Natural killer cell (primary cell): Measurements from ENCODE around the gene ZC3HAV1. TPM values are rescaled to one million over a fixed set of nuclear protein-coding genes. Genes with fewer than 3 reads are reported as not detected.
"Not testable (repeated sequence)": the region's sequence is repeated elsewhere in the genome, so short reads cannot be mapped to it uniquely, and the experiment has no call there.

Experiments
- ATAC-seq, 3 donors: fragments of 150-1000 bp in 2 of 3; fragments of 200-7000 bp in 1 of 3; cut with Tn5 transposase; 1 replicate in 1 of 3; 2 replicates in 2 of 3; pipeline ENCODE4 v1.10.0; 2021; ENCODE audit warnings: mild to moderate bottlenecking in 2 of 3, moderate library complexity in 2 of 3
- DNase-seq, 2 donors: peaks; one replicate each; pipeline versions ENCODE4 v3.0.0 to v3.0.0-alpha.2; 2013 to 2021; ENCODE audit warnings: mixed read lengths in 1 of 2
- H3K27ac ChIP-seq: one replicate; pipeline ENCODE4 v1.5.1; 2013; ENCODE audit warnings: mild to moderate bottlenecking, low read length
- H3K27me3 ChIP-seq: one replicate; pipeline ENCODE4 v1.6.1; 2013; ENCODE audit warnings: low read length; ENCODE audit not compliant: control insufficient read depth, insufficient read depth
- H3K36me3 ChIP-seq: one replicate; pipeline ENCODE4 v1.6.1; 2013; ENCODE audit warnings: low read length; ENCODE audit not compliant: control insufficient read depth, insufficient read depth
- H3K4me1 ChIP-seq: one replicate; pipeline ENCODE4 v1.6.1; 2013; ENCODE audit warnings: low read length; ENCODE audit not compliant: control insufficient read depth, insufficient read depth
- H3K4me3 ChIP-seq: one replicate; pipeline ENCODE4 v1.5.1; 2013; ENCODE audit warnings: low read length
- H3K9me3 ChIP-seq: one replicate; pipeline ENCODE4 v1.6.1; 2013; ENCODE audit warnings: low read length; ENCODE audit not compliant: control insufficient read depth, insufficient read depth
- H3K27ac Mint-ChIP-seq, 2 donors: one replicate each; pipeline ENCODE4 v1.8.0; 2022; ENCODE audit warnings: mild to moderate bottlenecking in 2 of 2, mixed read lengths in 2 of 2, moderate library complexity in 1 of 2
- H3K27me3 Mint-ChIP-seq, 2 donors: one replicate each; pipeline ENCODE4 v1.8.0; 2022; ENCODE audit warnings: low read depth in 2 of 2, mixed read lengths in 2 of 2
- H3K36me3 Mint-ChIP-seq: one replicate; pipeline ENCODE4 v1.8.0; 2022; ENCODE audit warnings: mixed read lengths
- H3K4me1 Mint-ChIP-seq, 2 donors: one replicate each; pipeline ENCODE4 v1.8.0; 2022; ENCODE audit warnings: mixed read lengths in 2 of 2
- H3K4me3 Mint-ChIP-seq: one replicate; pipeline ENCODE4 v1.8.0; 2022; ENCODE audit warnings: mild to moderate bottlenecking, moderate library complexity, mixed read lengths
- H3K9me3 Mint-ChIP-seq, 2 donors: one replicate each; pipeline ENCODE4 v1.8.0; 2022; ENCODE audit warnings: mixed read lengths in 2 of 2
- WGBS: methylation state at CpG from one replicate; pipeline ENCODE4 v1.1.7; 2013; ENCODE audit warnings: missing lambda C conversion rate; ENCODE audit not compliant: insufficient coverage; 5-methylcytosine and 5-hydroxymethylcytosine counted together
- intact Hi-C: fragments of 100-400 bp; cut with micrococcal nuclease; formaldehyde crosslinking; loops from one replicate; pipeline ENCODE4 v1.14.2; 2022
- total RNA-seq, 4 donors: library from RNA; stranded (reverse); fragments of 120-200 nt in 1 of 4; gene quantifications; one replicate each; pipeline versions ENCODE4 v1.2.3 to v1.2.4, GENCODE V29; 2013 to 2022
- TF ChIP-seq, protein P1 (sequence below): fragments of 200-600 bp; IDR thresholded peaks from one replicate; pipeline ENCODE4 v1.8.0; 2022; ENCODE audit warnings: antibody characterized with exemption

Gene ZC3HAV1
- total RNA-seq, 3 donors from 2014 or later (not counting 1 experiment from before 2014, with no cell fraction given), result 129 to 153 (median 137) TPM

- H3K27me3 ChIP-seq, result no peaks in the 10 kb centered on the region
- H3K27me3 Mint-ChIP-seq, result no peaks in the 10 kb centered on the region
- H3K27ac Mint-ChIP-seq, result peak overlapping the region; percentile 27 to 61
- no peak for ATAC-seq
- H3K36me3 ChIP-seq, result peaks cover 87% of the 10 kb centered on the region
- WGBS, result 100% methylated on average over 1 of the region's 1 CpG
- peaks cover 6% of the 10 kb centered on the region for H3K4me1 ChIP-seq
- peaks cover 48 to 58% of the 10 kb centered on the region in 2 donors for H3K4me1 Mint-ChIP-seq
- H3K27ac ChIP-seq, result no peak overlapping the region
- H3K4me3 Mint-ChIP-seq, result no peak overlapping the region
- peaks cover 37% of the 10 kb centered on the region for H3K36me3 Mint-ChIP-seq
- TF ChIP-seq, protein P1, sequence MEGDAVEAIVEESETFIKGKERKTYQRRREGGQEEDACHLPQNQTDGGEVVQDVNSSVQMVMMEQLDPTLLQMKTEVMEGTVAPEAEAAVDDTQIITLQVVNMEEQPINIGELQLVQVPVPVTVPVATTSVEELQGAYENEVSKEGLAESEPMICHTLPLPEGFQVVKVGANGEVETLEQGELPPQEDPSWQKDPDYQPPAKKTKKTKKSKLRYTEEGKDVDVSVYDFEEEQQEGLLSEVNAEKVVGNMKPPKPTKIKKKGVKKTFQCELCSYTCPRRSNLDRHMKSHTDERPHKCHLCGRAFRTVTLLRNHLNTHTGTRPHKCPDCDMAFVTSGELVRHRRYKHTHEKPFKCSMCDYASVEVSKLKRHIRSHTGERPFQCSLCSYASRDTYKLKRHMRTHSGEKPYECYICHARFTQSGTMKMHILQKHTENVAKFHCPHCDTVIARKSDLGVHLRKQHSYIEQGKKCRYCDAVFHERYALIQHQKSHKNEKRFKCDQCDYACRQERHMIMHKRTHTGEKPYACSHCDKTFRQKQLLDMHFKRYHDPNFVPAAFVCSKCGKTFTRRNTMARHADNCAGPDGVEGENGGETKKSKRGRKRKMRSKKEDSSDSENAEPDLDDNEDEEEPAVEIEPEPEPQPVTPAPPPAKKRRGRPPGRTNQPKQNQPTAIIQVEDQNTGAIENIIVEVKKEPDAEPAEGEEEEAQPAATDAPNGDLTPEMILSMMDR, result no peak
- intact Hi-C loops, result no loop called here
- H3K4me3 ChIP-seq, result no peak overlapping the region
- no peaks in the 10 kb centered on the region for H3K9me3 ChIP-seq
- no peaks in the 10 kb centered on the region for H3K9me3 Mint-ChIP-seq
- no peak for DNase-seq
Measured at GRCh38 chr7:139078399-139078798, 31.1 kb downstream of the ZC3HAV1 start.

DNA sequence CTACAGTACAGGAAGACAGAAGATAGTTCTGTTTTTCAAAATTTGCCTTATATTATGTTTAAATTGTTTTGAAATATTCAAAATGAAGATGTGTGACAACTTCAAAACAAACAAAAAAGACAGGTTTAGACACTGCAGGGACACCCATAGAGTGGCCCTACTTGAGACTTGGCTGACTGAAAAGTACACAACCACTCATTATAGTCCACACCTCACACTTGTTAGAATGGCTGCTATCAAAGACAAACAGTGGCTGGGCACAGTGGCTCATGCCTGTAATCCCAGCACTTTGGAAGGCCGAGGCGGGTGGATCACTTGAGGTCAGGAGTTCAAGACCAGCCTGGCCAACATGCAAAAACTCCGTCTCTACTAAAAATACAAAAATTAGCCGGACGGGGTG is 31.8 kb downstream of the ZC3HAV1 start:
- intact Hi-C loops, H3K27ac ChIP-seq, DNase-seq, H3K27me3 Mint-ChIP-seq, H3K27me3 ChIP-seq, H3K27ac Mint-ChIP-seq, H3K4me3 Mint-ChIP-seq, H3K9me3 Mint-ChIP-seq, ATAC-seq, H3K9me3 ChIP-seq, H3K4me3 ChIP-seq: not testable (repeated sequence)
- H3K36me3 Mint-ChIP-seq, result peaks cover 32% of the 10 kb centered on the region
- 97% methylated on average over 5 of the region's 5 CpGs for WGBS
- H3K36me3 ChIP-seq, result peaks cover 88% of the 10 kb centered on the region
- peaks cover 12% of the 10 kb centered on the region for H3K4me1 ChIP-seq
- H3K4me1 Mint-ChIP-seq, result peaks cover 45 to 54% of the 10 kb centered on the region in 2 donors

DNA sequence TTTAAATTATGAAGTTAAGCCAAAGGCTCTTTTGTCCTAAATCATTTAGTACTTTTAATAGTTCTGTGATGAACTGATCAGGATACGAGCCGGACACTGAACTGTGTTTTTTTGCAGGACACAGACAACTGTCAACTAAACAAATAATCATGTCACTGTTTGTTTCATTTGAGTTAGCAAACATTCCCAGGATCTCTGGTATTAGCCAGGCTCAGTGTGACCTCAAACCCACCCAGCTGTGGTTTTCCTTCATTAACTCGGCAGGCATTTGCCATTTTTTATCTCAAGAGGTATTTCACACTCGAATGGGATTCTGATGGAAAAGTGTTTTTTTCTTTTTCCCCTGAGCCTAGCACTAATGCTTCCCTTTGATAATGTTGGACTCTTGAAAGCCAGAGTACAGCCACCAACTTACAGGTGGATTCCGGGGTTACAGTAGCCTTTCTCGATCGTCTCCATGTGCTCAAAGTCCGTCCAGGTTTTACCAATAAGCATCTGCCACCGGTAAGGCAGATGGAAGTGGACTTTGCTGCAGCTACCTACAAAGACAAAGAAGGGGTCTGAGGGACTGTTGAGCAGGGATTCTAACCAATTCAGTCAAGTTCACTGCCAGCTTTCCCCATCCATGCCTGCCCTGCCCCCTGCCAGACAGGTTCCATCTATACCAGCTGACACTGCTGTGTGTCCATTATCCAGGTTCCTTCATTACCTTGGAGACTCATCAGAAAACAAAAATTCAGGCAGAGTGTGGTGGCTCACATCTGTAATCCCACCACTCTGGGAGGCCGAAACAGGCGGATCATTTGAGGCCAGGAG is 33.4 kb downstream of the ZC3HAV1 start:
- intact Hi-C loops, result loop anchor here (1.0 kb wide), 4 partner anchors 9 to 190 kb away; no protein-coding TSS in a partner anchor
- Histone ChIP-seq H3K27me3 (no peaks in the 10 kb centered on the region), H3K4me3 (no peak overlapping the region), H3K27ac (no peak overlapping the region), H3K36me3 (peaks cover 86% of the 10 kb centered on the region), H3K4me1 (peaks cover 27% of the 10 kb centered on the region), H3K9me3 (no peaks in the 10 kb centered on the region)
- TF ChIP-seq, protein P1, result no peak
- Mint-ChIP-seq H3K4me1 (peaks cover 52 to 63% of the 10 kb centered on the region in 2 donors), H3K4me3 (no peak overlapping the region), H3K27me3 (no peaks in the 10 kb centered on the region), H3K27ac (peak overlapping the region; percentile 67 to 78), H3K9me3 (no peaks in the 10 kb centered on the region), H3K36me3 (peaks cover 36% of the 10 kb centered on the region)
- ATAC-seq (no peak), DNase-seq (no peak)
- 91% methylated on average over 11 of the region's 11 CpGs for WGBS

DNA sequence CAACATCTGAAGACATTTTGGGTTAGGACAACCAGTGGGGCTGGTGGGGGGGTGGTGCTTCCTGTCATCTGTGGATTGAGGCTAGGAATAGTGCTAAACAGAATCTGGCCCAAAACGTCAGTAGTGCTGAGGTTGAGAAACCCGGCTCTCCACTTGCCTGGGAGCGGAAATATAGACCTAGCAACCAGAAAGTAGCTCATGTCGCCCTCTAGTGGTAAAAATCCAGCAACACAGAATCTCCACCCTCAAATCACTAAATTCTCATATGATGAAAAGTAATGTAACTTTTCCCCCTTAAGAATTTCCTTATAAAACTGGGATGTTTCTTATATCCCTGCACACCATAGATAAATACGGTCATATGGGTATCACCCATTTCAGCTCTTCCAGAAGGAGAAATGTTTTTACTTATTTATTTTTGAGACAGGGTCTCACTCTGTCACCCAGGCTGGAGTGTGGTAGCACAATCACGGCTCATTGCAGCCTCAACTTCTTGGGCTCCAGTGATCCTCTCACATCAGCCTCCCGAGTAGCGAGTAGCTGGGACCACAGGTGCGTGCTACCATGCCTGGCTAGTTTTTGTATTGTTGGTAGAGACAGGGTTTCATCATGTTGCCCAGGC is 34.4 kb downstream of the ZC3HAV1 start:
- peaks cover 43 to 54% of the 10 kb centered on the region in 2 donors for H3K4me1 Mint-ChIP-seq
- WGBS, result 44% methylated on average over 8 of the region's 9 CpGs
- intact Hi-C loops, result loop anchor here (1.0 kb wide), 4 partner anchors 10 to 189 kb away; no protein-coding TSS in a partner anchor
- H3K36me3 ChIP-seq, result peaks cover 77% of the 10 kb centered on the region
- TF ChIP-seq, protein P1, result peak; percentile 85
- DNase-seq (peak; percentile 48 to 92), ATAC-seq (peak; percentile 81 to 87 (median 82))
- H3K4me3 ChIP-seq, result no peak overlapping the region
- no peaks in the 10 kb centered on the region for H3K27me3 Mint-ChIP-seq
- peak overlapping the region; percentile 66 for H3K27ac ChIP-seq
- H3K4me3 Mint-ChIP-seq, result peak overlapping the region; percentile 17
- no peaks in the 10 kb centered on the region for H3K27me3 ChIP-seq
- no peaks in the 10 kb centered on the region for H3K9me3 Mint-ChIP-seq
- H3K27ac Mint-ChIP-seq, result peak overlapping the region; percentile 78 to 83
- H3K9me3 ChIP-seq, result no peaks in the 10 kb centered on the region
- H3K36me3 Mint-ChIP-seq, result peaks cover 27% of the 10 kb centered on the region
- peaks cover 30% of the 10 kb centered on the region for H3K4me1 ChIP-seq
